ENCODE data around the gene ANKRD16.

DNA sequence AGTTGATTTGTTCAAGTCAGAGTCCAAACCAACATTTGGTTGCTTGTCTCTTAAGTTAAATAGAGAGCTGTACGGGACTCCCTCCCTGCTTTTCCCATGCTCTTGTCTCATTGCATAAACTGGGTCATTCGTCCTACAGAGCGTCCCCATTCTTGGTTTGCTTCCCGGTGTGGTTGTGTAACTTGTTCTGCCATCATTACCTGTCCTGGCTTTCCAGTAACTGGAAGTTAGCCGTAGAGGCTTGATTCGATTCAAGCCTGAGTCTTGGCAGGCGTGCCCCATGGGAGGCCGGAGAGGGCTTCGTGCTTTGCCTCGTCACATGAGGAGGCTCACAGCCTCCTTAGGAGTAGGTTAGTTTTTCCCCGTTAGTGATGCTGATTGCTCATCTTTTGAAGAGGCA lies 40.6 kb upstream of the ANKRD16 start:
- no peak for TF ChIP-seq POLR2A (IDR thresholded peaks at IDR 0.05; ENCODE audit: extremely low read depth, insufficient read length)
- TF ChIP-seq, protein P1, sequence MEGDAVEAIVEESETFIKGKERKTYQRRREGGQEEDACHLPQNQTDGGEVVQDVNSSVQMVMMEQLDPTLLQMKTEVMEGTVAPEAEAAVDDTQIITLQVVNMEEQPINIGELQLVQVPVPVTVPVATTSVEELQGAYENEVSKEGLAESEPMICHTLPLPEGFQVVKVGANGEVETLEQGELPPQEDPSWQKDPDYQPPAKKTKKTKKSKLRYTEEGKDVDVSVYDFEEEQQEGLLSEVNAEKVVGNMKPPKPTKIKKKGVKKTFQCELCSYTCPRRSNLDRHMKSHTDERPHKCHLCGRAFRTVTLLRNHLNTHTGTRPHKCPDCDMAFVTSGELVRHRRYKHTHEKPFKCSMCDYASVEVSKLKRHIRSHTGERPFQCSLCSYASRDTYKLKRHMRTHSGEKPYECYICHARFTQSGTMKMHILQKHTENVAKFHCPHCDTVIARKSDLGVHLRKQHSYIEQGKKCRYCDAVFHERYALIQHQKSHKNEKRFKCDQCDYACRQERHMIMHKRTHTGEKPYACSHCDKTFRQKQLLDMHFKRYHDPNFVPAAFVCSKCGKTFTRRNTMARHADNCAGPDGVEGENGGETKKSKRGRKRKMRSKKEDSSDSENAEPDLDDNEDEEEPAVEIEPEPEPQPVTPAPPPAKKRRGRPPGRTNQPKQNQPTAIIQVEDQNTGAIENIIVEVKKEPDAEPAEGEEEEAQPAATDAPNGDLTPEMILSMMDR (IDR thresholded peaks at IDR 0.05; ENCODE audit: low read depth, low read length), result no peak
